DMS153 treated with DMSO at 0.1 percent for 48 hours (cell line): ENCODE measurements around the gene SERHL2.
"Not testable (repeated sequence)": the region's sequence is repeated elsewhere in the genome, so short reads cannot be mapped to it uniquely, and the experiment has no call there.

Source experiments
- DNase-seq: peaks from one replicate; lab custom pipeline; 2025; ENCODE audit not compliant: unreplicated experiment; lab: John Stamatoyannopoulos, UW

SERHL2 gene

DNA sequence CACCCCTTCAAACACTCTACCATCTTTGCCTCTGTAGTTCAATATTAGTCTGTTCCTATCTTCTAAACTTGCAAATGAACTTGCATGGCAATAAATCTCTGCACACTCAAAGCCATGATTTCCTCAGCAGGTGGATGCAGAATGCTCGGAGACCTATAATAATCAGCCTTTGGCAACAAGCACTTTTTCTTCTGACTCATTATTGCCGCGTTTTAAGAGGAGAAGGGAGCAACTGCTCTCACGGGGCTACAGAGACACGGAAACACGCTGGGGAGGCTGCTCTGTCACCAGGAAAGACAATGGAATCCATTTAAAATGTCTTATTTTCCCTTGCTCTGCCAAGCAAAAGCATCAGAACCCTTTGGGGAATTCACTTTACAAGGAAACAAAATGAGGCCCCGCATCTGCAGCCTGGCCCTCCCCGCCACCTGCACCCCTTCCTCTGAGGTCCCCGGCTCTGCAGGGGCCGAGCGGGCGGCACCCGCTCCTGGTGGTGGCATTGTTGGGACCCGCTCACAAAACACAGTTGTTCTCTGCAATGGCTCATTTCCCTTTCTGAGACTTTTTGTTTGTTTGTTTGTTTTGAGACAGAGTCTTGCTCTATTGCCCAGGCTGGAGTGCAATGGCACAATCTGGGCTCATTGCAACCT, 18.5 kb upstream of the SERHL2 start:
- DNase-seq, result not testable (repeated sequence)

DNA sequence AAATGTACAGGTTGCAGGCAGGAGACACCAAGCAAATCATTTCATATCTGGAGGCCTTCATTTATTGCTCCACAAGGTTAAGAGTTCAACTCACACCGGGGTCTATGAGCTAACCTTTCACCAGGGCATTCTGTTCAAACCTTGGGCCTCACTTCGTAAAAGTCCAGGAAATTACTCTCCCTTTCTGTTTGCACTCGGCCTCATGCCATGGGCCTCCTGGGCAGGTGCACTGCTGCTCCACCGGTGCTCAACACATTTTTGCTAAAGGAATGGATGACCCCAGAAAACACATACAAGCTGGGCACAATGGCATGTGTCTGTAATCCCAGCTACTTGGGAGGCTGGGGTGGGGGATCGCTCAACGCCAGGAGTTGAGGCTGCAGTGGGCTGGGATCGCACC, 17.6 kb upstream of the SERHL2 start:
- DNase-seq, result no peak

- DNase-seq, result not testable (repeated sequence)
Measured at GRCh38 chr22:42536634-42537033, 17.1 kb upstream of the SERHL2 start.

- not testable (repeated sequence) for DNase-seq
Measured at GRCh38 chr22:42537199-42537831, 16.4 kb upstream of the SERHL2 start.

GRCh38 chr22:42539236-42539771, 14.5 kb upstream of the SERHL2 start:
- not testable (repeated sequence) for DNase-seq

DNA sequence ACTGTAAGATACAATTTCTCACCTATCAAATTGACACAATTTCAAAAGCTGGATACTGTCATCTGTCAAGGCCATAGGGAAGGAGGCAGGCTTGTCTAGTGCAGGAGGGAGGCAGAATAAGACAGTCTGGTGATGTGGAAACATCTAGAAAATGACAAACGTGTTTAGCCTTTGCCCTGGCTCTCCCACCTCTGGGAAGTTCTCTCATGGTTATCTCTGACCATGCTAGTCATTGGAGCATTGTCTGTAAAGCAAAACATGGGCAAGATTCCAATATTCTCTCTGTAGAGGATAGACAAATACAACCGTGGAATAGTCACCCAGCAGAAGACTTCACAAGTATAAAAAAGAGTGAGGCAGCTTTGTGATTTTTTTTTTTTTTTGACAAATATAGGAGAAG, 9.1 kb upstream of the SERHL2 start:
- DNase-seq, result no peak

- DNase-seq, result no peak
Measured at GRCh38 chr22:42547562-42547961, 6.2 kb upstream of the SERHL2 start.

GRCh38 chr22:42548126-42548525, 5.6 kb upstream of the SERHL2 start:
- not testable (repeated sequence) for DNase-seq

- DNase-seq, result no peak
Measured at GRCh38 chr22:42548597-42549330, 5.0 kb upstream of the SERHL2 start.

GRCh38 chr22:42549331-42550060, 4.3 kb upstream of the SERHL2 start:
- no peak for DNase-seq

DNA sequence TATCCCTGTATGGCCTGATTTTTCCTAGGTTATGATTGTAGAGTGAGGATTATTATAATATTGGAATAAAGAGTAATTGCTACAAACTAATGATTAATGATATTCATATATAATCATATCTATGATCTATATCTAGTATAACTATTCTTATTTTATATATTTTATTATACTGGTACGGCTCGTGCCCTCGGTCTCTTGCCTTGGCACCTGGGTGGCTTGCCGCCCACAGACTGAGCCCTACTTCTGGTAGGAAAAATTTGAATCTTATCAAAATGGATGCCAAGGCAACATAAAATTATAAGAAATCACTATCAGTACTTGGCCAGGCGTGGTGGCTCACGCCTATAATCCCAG, 1.5 kb upstream of the SERHL2 start:
- DNase-seq, result not testable (repeated sequence)

DNA sequence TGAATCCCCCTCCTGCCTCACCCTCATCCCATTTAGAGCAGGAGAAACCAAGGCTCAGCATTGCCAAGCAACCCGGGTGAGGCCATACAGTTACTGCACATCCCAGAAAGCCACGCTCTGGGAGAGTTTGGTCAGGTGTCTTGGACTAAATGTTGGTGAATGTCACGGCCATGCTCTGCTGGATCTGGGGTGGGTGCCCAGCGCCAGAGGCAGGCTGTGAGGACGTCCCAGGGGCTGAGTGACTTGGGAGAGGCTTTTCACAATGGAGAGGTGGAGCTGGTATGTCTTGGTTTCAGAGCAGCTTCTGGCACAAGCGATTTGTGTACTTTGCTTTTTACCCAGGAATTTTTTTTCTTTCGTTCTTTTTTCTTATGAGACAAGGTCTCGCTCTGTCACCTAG, 6.6 kb downstream of the SERHL2 start:
- DNase-seq, result no peak

GRCh38 chr22:42560781-42561180, 7.0 kb downstream of the SERHL2 start:
- DNase-seq, result no peak

DNA sequence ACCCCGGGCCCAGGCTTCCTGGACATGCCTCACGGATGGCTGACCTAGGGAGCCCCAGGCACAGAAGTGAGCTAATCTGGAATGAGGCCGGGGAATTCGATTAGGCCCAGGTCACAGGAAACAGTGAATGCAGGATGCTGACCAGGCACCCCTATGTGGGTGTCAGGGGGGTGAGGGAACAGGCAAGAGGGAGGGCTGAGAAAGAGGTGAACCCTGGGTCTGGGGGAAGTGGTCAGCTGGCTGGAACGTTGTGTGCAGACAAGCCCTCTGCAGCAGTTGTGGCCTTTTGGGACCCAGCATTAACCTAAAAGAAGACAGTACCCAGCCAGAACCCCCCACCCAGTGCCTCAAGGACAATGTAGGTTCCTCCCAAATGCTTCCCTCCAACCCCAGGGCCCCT, 8.1 kb downstream of the SERHL2 start:
- DNase-seq, result no peak

GRCh38 chr22:42562279-42562678, 8.5 kb downstream of the SERHL2 start:
- DNase-seq, result no peak

GRCh38 chr22:42562684-42563083, 8.9 kb downstream of the SERHL2 start:
- DNase-seq, result no peak

GRCh38 chr22:42563943-42564342, 10.2 kb downstream of the SERHL2 start:
- DNase-seq, result not testable (repeated sequence)

DNA sequence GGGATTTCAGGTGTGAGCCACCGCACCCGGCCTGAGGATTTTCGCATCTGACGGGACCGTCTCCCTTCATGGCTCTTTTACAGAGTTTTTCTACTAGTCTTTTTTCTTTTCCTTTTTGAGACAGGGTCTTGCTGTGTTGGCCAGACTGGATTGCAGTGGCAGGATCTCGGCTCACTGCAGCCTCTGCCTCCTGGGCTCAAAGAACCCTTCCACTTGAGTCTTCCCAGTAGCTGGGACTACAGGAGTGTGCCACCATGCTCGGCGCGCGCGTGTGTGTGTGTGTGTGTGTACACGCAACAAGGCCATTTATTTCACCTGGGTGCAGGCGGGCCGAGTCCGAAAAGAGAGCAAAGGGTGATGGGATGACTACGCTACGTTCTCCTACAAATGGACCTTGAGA, 10.9 kb downstream of the SERHL2 start:
- no peak for DNase-seq

GRCh38 chr22:42565956-42566355, 12.2 kb downstream of the SERHL2 start:
- no peak for DNase-seq

GRCh38 chr22:42567950-42568349, 14.2 kb downstream of the SERHL2 start:
- DNase-seq, result not testable (repeated sequence)

GRCh38 chr22:42570580-42570979, 16.8 kb downstream of the SERHL2 start:
- not testable (repeated sequence) for DNase-seq
